Naive thymus-derived CD8-positive, alpha-beta T cell (primary cell): ENCODE results near the gene YY1AP1. TPM values are rescaled to one million over a fixed set of nuclear protein-coding genes. Genes with fewer than 3 reads are reported as not detected.
A peak's percentile ranks its signal among the peaks of the same experiment; 100 is the strongest.
"Not testable (repeated sequence)": the region's sequence is repeated elsewhere in the genome, so short reads cannot be mapped to it uniquely, and the experiment has no call there.

Experiments
- ATAC-seq, 2 donors: fragments of 150-1000 bp; cut with Tn5 transposase in 1 of 2; sonication (Bioruptor Pico), chemical (Tn5 transposase) in 1 of 2; 1 replicate in 1 of 2; 2 replicates in 1 of 2; pipeline ENCODE4 v1.10.0; 2021; ENCODE audit warnings: mild to moderate bottlenecking in 2 of 2, moderate library complexity in 2 of 2
- POLR2A ChIA-PET: fragments of 350-600 bp; sonication (Branson Sonifier 250); formaldehyde crosslinking; loops from one replicate; lab custom pipeline; 2021; ENCODE audit warnings: antibody characterized with exemption; lab: Charles Lee
- DNase-seq, 10 donors: peaks; one replicate each; pipeline versions ENCODE4 v3.0.0 to v3.0.0-alpha.2; 2020 to 2022
- H3K27ac Mint-ChIP-seq, 10 donors: one replicate each; pipeline ENCODE4 v1.8.0; 2020 to 2022; ENCODE audit warnings: mild to moderate bottlenecking in 10 of 10, mixed read lengths in 10 of 10, moderate library complexity in 4 of 10, inconsistent platforms in 1 of 10
- H3K27me3 Mint-ChIP-seq, 5 donors: one replicate each; pipeline ENCODE4 v1.8.0; 2021 to 2022; ENCODE audit warnings: mixed read lengths in 5 of 5
- H3K36me3 Mint-ChIP-seq, 3 donors: one replicate each; pipeline ENCODE4 v1.8.0; 2020 to 2022; ENCODE audit warnings: mixed read lengths in 3 of 3, mild to moderate bottlenecking in 2 of 3, inconsistent platforms in 1 of 3
- H3K4me1 Mint-ChIP-seq, 4 donors: one replicate each; pipeline ENCODE4 v1.8.0; 2021 to 2022; ENCODE audit warnings: mixed read lengths in 4 of 4
- H3K4me3 Mint-ChIP-seq, 10 donors: one replicate each; pipeline ENCODE4 v1.8.0; 2020 to 2022; ENCODE audit warnings: mild to moderate bottlenecking in 10 of 10, mixed read lengths in 10 of 10, moderate library complexity in 6 of 10, inconsistent platforms in 1 of 10
- H3K9me3 Mint-ChIP-seq, 9 donors: one replicate each; pipeline ENCODE4 v1.8.0; 2020 to 2022; ENCODE audit warnings: mixed read lengths in 9 of 9, mild to moderate bottlenecking in 3 of 9, inconsistent platforms in 1 of 9, moderate library complexity in 1 of 9
- polyA plus RNA-seq, 3 donors: library from polyadenylated mRNA; unstranded; fragments of 300-500 nt; fragmentation: Illumina TruSeq; gene quantifications; one replicate each; pipeline ENCODE4 v1.2.3, GENCODE V29; 2021
- total RNA-seq, 8 experiments: library from RNA in 2 of 8; stranded (reverse) in 2 of 8; gene quantifications; one replicate each; pipeline ENCODE4 v1.2.3 and lab custom pipeline; 2021 to 2026

Gene YY1AP1, protein sequence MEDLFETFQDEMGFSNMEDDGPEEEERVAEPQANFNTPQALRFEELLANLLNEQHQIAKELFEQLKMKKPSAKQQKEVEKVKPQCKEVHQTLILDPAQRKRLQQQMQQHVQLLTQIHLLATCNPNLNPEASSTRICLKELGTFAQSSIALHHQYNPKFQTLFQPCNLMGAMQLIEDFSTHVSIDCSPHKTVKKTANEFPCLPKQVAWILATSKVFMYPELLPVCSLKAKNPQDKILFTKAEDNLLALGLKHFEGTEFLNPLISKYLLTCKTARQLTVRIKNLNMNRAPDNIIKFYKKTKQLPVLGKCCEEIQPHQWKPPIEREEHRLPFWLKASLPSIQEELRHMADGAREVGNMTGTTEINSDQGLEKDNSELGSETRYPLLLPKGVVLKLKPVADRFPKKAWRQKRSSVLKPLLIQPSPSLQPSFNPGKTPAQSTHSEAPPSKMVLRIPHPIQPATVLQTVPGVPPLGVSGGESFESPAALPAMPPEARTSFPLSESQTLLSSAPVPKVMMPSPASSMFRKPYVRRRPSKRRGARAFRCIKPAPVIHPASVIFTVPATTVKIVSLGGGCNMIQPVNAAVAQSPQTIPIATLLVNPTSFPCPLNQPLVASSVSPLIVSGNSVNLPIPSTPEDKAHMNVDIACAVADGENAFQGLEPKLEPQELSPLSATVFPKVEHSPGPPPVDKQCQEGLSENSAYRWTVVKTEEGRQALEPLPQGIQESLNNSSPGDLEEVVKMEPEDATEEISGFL
- total RNA-seq, result 100 to 1,000 TPM; 113 to 130 TPM
- 10 to 100 TPM; 24.1 to 50.5 (median 30.0) TPM for polyA plus RNA-seq
- total RNA-seq (lab: John Stamatoyannopoulos, UW), result 51.3 to 90.4 (median 77.3) reads per million in 6 experiments

- DNase-seq (peak; percentile 81 to 99 (median 90)), ATAC-seq (peak; percentile 83 to 87)
- POLR2A ChIA-PET, result interaction anchor here (0.6 to 0.7 kb wide), 2 partner anchors 289 to 344 kb away, joined by 3 to 4 read pairs; partner anchors contain the start of gene ARHGEF2
- Mint-ChIP-seq H3K9me3 (no peaks in the 10 kb centered on the region), H3K4me3 (peak within 1 kb of the TSS; percentile 92 to 99 (median 96)), H3K4me1 (peaks cover 36 to 77% (median 72%) of the 10 kb centered on the region in 4 donors), H3K27ac (peak within 1 kb of the TSS; percentile 91 to 99 (median 96)), H3K27me3 (no peaks in the 10 kb centered on the region), H3K36me3 (peaks cover 8 to 46% (median 16%) of the 10 kb centered on the region in 3 donors)
Observed at GRCh38 chr1:155688324-155689080, at the start of gene YY1AP1. Gene YY1AP1 (minus strand): TSS chr1:155688774. CDS start chr1:155680436, 8,338 bp downstream.

DNA sequence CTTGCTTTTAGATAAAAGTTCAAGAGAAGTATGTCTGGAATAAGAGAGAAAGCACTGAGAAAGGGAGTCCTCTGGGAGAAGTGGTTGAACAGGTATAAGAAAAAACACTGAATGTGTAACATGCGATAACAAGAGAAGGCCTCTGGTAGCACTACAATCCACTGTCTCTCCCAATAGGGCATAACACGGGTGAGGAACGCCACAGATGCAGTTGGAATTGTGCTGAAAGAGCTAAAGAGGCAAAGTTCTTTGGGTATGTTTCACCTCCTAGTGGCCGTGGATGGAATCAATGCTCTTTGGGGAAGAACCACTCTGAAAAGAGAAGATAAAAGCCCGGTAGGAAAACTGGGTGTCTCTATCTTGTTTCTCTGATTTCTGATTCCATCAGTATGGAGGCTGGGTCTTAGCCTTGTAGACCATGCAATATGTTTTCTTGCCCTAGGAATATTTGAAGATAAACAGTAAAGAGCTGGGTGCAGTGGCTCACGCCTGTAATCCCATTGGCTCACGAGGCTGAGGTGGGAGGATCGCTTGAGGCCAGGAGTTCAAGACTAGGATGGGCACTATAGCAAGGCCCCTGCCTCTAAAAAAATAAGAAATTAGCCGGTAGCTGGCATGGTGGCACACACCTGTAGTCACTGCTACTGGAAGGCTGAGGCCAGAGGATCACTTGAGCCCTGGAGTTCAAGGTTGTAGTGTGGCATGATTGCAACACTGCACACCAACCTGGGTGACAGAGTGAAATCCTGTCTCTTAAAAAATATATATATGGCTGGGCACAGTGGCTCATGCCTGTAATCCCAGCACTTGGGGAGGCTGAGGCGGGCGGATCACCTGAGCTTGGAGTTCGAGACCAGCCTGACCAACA, 40.7 kb upstream of the YY1AP1 start:
- peaks cover 0 to 4% (median 0%) of the 10 kb centered on the region in 4 donors for H3K4me1 Mint-ChIP-seq
- H3K27ac Mint-ChIP-seq, result peak overlapping the region in 4 of 10 donors; percentile 17 to 56 (median 26)
- H3K9me3 Mint-ChIP-seq, result no peaks in the 10 kb centered on the region
- POLR2A ChIA-PET, result interaction anchor here (0.6 kb wide), 2 partner anchors 92 to 1046 kb away, joined by 4 to 6 read pairs; no protein-coding TSS in a partner anchor
- ATAC-seq (peak; percentile 41 to 51), DNase-seq (peak in 7 of 10 donors; percentile 5 to 66 (median 23))
- no peaks in the 10 kb centered on the region for H3K27me3 Mint-ChIP-seq
- H3K4me3 Mint-ChIP-seq, result no peak overlapping the region
- H3K36me3 Mint-ChIP-seq, result peaks cover 0 to 78% (median 5%) of the 10 kb centered on the region in 3 donors

DNA sequence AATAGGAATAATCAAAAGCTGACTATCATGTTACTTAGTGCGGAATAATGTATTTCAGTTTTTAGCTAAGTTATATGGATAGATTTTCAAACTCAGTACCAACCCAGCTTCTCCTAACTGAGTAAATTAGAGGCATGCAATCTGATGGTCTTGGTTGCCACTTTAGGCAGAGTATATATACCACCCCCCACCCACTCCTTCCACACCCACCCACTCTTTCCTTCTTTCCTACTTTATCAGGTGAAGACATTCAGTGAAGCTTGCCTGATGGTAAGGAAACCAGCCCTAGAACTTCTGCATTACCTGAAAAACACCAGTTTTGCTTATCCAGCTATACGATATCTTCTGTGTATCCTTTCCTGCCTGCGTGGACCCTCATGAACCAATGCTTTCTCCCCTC, 36.6 kb upstream of the YY1AP1 start:
- peaks cover 0 to 4% (median 0%) of the 10 kb centered on the region in 4 donors for H3K4me1 Mint-ChIP-seq
- no peaks in the 10 kb centered on the region for H3K9me3 Mint-ChIP-seq
- ATAC-seq (no peak), DNase-seq (no peak)
- no peak overlapping the region for H3K27ac Mint-ChIP-seq
- peaks cover 0 to 68% (median 7%) of the 10 kb centered on the region in 3 donors for H3K36me3 Mint-ChIP-seq
- no peaks in the 10 kb centered on the region for H3K27me3 Mint-ChIP-seq
- POLR2A ChIA-PET, result interaction anchor here (1.0 kb wide), 1 partner anchor 35 kb away, joined by 7 read pairs; no protein-coding TSS in a partner anchor
- H3K4me3 Mint-ChIP-seq, result no peak overlapping the region

- ATAC-seq (no peak), DNase-seq (no peak)
- no peaks in the 10 kb centered on the region for H3K27me3 Mint-ChIP-seq
- POLR2A ChIA-PET, result no interaction called here
- no peaks in the 10 kb centered on the region for H3K9me3 Mint-ChIP-seq
- no peak overlapping the region for H3K4me3 Mint-ChIP-seq
- peaks cover 0 to 65% (median 5%) of the 10 kb centered on the region in 3 donors for H3K36me3 Mint-ChIP-seq
- H3K27ac Mint-ChIP-seq, result no peak overlapping the region
- H3K4me1 Mint-ChIP-seq, result peaks cover 0 to 9% (median 3%) of the 10 kb centered on the region in 4 donors
Observed at GRCh38 chr1:155719703-155720102, 31.1 kb upstream of the YY1AP1 start.

DNA sequence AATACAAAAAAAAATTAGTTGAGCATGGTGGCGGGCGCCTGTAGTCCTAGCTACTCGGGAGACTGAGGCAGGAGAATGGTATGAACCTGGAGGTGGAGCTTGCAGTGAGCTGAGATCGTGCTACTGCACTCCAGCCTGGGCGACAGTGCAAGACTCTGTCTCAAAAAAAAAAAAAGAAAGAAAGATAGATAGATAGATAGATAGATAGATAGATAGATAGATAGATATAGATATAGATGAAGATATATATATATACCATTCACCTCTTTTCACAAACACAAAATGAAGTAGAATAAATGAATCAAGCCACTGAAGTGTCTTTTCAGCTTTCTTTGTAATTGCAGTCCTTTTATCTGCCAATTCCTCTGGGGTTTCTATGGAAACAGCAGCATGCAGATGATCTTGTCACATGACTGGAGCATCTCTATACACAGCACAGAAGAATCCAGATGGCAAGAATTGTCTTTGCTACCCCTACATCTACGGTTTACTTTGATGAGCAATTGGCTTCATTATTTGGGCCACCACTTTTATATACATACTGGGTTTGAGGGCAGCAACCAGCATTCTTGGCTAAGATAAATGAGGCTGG, 30.0 kb upstream of the YY1AP1 start:
- H3K27me3 Mint-ChIP-seq, H3K4me3 Mint-ChIP-seq, ATAC-seq, DNase-seq, H3K9me3 Mint-ChIP-seq, H3K4me1 Mint-ChIP-seq: not testable (repeated sequence)
- Mint-ChIP-seq H3K27ac (peak overlapping the region in 1 of 10 donors; percentile 22), H3K36me3 (peaks cover 0 to 66% (median 7%) of the 10 kb centered on the region in 3 donors)
- POLR2A ChIA-PET, result interaction anchor here (0.6 kb wide), 1 partner anchor 10 kb away, joined by 4 read pairs; no protein-coding TSS in a partner anchor

- H3K27ac Mint-ChIP-seq, result peak overlapping the region in 1 of 10 donors; percentile 16
- no peak for DNase-seq
- H3K36me3 Mint-ChIP-seq, result peaks cover 0 to 71% (median 14%) of the 10 kb centered on the region in 3 donors
- ATAC-seq, result no peak
- no peaks in the 10 kb centered on the region for H3K27me3 Mint-ChIP-seq
- no peaks in the 10 kb centered on the region for H3K9me3 Mint-ChIP-seq
- H3K4me1 Mint-ChIP-seq, result peaks cover 0 to 11% (median 5%) of the 10 kb centered on the region in 4 donors
- POLR2A ChIA-PET, result no interaction called here
- no peak overlapping the region for H3K4me3 Mint-ChIP-seq
Observed at GRCh38 chr1:155717041-155717440, 28.5 kb upstream of the YY1AP1 start.

- peaks cover 0 to 11% (median 5%) of the 10 kb centered on the region in 4 donors for H3K4me1 Mint-ChIP-seq
- POLR2A ChIA-PET, result no interaction called here
- no peak overlapping the region for H3K4me3 Mint-ChIP-seq
- no peaks in the 10 kb centered on the region for H3K9me3 Mint-ChIP-seq
- no peaks in the 10 kb centered on the region for H3K27me3 Mint-ChIP-seq
- H3K36me3 Mint-ChIP-seq, result peaks cover 0 to 70% (median 15%) of the 10 kb centered on the region in 3 donors
- DNase-seq (no peak), ATAC-seq (no peak)
- H3K27ac Mint-ChIP-seq, result peak overlapping the region in 1 of 10 donors; percentile 61
Observed at GRCh38 chr1:155715777-155716176, 27.2 kb upstream of the YY1AP1 start.

DNA sequence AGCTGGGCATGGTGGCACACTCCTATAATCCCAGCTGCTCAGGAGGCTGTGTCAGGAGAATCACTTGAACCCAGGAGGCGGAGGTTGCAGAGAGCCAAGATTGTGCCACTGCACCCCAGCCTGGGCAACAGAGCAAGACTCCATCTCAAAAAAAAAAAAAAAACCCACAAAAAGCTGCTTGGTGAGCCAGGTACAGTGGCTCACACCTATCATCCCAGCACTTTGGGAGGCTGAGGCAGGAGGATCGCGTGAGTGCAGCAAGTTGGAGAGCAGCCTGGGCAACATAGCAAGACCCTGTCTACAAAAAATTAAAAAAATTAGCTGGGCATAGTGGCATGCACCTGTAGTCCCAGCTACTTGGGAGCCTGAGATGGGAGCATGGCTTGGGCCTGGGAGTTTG, 26.5 kb upstream of the YY1AP1 start:
- H3K27ac Mint-ChIP-seq, result peak overlapping the region in 2 of 10 donors; percentile 43 to 48

GRCh38 chr1:155713075-155713474, 24.5 kb upstream of the YY1AP1 start:
- Mint-ChIP-seq H3K4me3 (no peak overlapping the region), H3K4me1 (peaks cover under 1 to 16% (median 6%) of the 10 kb centered on the region in 4 donors), H3K36me3 (peaks cover 0 to 62% (median 13%) of the 10 kb centered on the region in 3 donors), H3K27me3 (no peaks in the 10 kb centered on the region), H3K27ac (peak overlapping the region in 2 of 10 donors; percentile 44 to 46), H3K9me3 (no peaks in the 10 kb centered on the region)
- no peak for ATAC-seq
- DNase-seq, result no peak
- POLR2A ChIA-PET, result interaction anchor here (0.6 kb wide), 1 partner anchor 1718 kb away, joined by 3 read pairs; no protein-coding TSS in a partner anchor

More for the DNA sequence above, 26.5 kb upstream of the YY1AP1 start:
- DNase-seq, POLR2A ChIA-PET, H3K9me3 Mint-ChIP-seq, ATAC-seq, H3K27me3 Mint-ChIP-seq, H3K4me3 Mint-ChIP-seq: not testable (repeated sequence)
- H3K36me3 Mint-ChIP-seq, result peaks cover 0 to 68% (median 13%) of the 10 kb centered on the region in 3 donors
- H3K4me1 Mint-ChIP-seq, result peaks cover 0 to 11% (median 5%) of the 10 kb centered on the region in 4 donors

GRCh38 chr1:155712636-155713035, 24.1 kb upstream of the YY1AP1 start:
- H3K27me3 Mint-ChIP-seq, POLR2A ChIA-PET, H3K9me3 Mint-ChIP-seq, H3K4me3 Mint-ChIP-seq, ATAC-seq: not testable (repeated sequence)
- DNase-seq, result peak in 1 of 10 donors; percentile 1
- Mint-ChIP-seq H3K4me1 (peaks cover 4 to 20% (median 9%) of the 10 kb centered on the region in 4 donors), H3K36me3 (peaks cover 0 to 58% (median 13%) of the 10 kb centered on the region in 3 donors), H3K27ac (peak overlapping the region in 1 of 10 donors; percentile 46)
